ENCODE data around the gene ZSWIM3.

The ZSWIM3 gene

DNA sequence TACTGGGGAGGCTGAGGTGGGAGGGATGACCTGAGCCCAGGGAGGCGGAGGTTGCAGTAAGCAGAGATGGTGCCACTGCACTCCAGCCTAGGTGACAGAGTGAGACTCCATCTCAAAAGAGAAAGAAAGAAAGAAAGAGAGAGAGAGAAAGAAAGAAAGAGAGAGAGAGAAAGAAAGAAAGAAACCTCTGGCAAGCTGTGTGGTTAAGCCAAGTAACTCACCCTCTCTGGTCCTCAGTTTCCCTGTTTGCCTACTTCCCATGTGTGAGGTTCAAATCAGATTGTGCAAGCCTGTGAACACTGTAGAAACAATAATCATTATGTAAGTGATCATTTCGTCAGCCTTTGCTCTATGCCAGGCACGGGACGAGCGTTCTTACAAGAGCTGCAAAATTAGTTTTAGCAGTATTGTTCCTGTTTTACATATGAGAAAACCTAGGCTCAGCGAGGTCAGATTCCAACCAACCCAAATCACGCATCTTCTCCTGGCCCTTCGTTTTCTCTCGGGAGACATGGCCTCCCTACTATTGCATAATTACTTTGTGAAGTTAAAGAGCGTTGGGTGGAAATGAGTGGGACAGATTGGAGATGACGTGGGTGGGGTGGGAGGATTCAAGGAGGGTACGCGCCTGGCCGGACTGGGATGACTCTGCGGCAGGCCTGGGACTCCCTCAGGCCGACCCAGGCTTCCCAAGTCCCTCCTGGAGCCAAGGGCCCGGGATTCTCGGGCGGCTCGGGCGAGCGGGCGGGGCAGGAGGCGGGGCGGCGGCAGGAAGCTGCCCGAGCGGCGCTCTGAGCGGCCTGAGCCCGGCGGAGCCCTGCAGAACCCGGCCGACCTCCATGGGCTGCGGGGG is 24.2 kb upstream of the ZSWIM3 start, which contains the start of gene SNX21:
TSS of gene SNX21 (plus strand) at position 770 of the 853 bp plus-strand sequence. CDS start 121 bp downstream, outside the sequence.
- DNase-seq, result peak; percentile 46 to 74

DNA sequence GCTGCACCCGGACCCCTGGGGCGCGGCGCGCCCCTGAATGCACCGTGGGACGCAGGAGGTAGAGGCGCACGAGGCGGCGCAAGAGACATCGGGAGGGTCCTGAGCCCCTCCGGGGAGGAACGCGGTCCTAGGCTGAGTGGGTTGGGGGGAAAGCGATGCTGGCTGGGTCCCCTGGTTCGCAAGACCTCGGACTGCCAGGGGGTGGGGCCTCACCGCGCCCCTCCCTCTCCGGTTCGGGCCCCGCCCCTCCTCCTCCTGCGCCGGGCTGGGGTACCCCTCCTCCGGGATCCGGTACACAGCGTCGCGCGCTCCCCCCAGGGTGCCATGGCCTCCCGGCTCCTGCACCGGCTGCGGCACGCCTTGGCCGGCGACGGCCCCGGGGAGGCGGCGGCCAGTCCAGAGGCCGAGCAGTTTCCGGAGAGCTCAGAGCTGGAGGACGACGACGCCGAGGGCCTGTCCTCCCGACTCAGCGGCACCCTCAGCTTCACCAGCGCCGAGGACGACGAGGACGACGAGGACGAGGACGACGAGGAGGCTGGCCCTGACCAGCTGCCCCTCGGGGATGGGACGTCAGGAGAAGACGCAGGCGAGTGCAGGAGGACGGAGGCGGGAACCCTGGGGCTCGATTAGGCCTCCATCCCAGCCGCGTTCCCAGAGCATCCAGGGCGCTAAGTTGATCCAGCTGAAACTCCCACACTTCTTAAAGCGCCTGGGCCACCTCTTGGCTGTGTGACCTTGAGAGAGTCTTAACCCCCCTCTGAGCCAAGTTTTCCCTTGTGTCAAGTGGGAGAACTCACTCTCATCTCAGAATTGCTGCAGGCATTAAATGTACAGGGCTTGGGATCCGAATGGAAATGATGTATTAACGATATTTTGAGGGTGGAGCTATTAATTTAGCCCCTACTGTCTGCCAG is 23.3 kb upstream of the ZSWIM3 start:
- peak; percentile 64 to 74 for DNase-seq

- no peak for DNase-seq
Observed at GRCh38 chr20:45834797-45835161, 22.6 kb upstream of the ZSWIM3 start.

- no peak for DNase-seq
Observed at GRCh38 chr20:45835329-45835765, 22.1 kb upstream of the ZSWIM3 start.

GRCh38 chr20:45835825-45836224 is 21.6 kb upstream of the ZSWIM3 start:
- DNase-seq, result no peak

- no peak for DNase-seq
Observed at GRCh38 chr20:45836841-45837240, 20.6 kb upstream of the ZSWIM3 start.

DNA sequence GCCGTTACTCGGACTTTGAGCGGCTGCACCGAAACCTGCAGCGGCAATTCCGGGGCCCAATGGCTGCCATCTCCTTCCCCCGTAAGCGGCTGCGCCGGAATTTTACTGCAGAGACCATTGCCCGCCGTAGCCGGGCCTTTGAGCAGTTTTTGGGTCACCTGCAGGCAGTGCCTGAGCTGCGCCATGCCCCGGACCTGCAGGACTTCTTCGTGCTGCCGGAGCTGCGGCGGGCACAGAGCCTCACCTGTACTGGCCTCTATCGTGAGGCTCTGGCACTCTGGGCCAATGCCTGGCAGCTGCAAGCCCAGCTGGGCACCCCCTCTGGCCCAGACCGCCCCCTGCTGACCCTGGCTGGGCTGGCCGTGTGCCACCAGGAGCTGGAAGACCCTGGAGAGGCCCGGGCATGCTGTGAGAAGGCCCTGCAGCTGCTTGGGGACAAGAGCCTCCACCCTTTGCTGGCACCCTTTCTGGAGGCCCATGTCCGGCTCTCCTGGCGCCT is 16.7 kb upstream of the ZSWIM3 start:
- no peak for DNase-seq

- DNase-seq, result no peak
Observed at GRCh38 chr20:45841407-45842129, 15.8 kb upstream of the ZSWIM3 start.

DNA sequence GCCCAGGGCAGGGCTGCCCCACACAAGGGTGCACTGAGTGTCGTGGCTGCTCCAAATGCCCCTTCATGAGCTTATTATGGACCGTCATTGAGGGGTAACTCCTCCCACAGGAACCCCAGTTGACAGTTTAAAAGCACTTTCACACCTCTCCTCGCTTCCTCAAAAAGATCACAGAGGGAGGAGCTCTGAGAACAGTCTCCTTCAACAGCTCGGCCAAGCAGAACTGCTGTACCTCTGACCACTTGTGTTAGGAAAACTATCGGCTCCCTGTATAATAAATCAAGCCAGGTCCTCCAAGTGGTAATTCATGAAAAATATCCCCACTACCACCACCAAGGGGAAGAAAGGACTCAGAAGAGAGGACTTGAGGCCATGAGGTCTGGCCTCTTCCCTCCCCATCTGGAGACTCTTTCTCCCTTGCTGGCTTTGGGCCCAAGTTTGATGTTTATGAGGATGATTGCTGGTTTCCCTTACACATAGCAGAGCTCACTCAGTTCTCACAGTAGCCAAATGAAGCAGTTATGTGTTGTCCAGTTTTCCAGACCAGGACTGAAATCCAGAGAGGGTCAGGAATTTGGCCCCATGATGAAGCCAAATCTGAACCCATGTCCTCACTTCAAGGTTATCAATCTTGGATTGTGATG is 15.1 kb upstream of the ZSWIM3 start:
- no peak for DNase-seq

DNA sequence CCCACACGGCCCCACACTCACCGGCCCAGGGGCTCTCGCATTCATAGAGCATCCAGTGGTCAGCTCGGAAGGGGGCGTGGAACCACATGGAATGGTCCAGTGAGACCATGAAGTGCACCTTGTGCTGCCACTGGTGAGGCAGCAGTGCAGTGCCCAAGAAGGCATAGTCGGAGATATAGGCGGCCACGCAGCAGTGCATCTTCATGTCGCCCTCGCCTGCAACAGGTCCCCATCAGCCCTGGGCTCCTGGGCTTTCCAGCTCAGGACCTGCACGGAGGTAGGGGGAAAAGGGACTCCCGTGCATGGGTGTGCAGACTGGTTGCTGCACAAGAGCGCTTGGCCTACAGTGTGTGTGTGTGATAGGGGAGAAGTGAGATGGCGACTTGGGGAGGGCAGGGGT is 13.9 kb upstream of the ZSWIM3 start:
- no peak for DNase-seq

GRCh38 chr20:45845452-45845851 is 12.0 kb upstream of the ZSWIM3 start:
- DNase-seq, result no peak

GRCh38 chr20:45848421-45848820 is 9.0 kb upstream of the ZSWIM3 start:
- DNase-seq, result no peak

DNA sequence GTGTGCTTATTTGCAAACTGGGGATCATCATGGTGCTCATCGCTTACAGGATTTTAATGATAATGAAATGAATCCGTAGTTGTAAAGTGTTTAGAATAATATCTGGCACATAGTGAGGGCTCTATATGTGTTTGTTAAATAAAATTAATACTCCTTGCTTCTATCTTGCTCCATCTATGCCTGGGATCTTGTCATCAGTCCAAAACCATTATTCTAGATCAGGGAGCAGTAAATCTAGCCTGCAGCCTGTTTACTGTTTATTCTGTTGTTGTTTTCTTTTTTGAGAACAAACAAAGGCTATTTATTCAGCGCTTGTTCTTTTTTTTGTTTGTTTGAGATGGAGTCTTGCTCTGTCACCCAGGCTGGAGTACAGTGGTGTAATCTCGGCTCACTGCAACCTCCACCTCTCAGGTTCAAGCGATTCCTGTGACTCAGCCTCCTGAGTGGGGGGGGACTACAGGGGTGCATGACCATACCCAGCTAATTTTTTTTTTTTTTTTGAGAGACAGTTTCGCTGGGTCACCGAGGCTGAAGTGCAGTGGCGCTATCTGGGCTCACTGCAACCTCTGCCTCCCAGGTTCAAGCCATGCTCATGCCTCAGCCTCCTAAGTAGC is 8.3 kb upstream of the ZSWIM3 start:
- no peak for DNase-seq

GRCh38 chr20:45850238-45850637 is 7.2 kb upstream of the ZSWIM3 start:
- no peak for DNase-seq

DNA sequence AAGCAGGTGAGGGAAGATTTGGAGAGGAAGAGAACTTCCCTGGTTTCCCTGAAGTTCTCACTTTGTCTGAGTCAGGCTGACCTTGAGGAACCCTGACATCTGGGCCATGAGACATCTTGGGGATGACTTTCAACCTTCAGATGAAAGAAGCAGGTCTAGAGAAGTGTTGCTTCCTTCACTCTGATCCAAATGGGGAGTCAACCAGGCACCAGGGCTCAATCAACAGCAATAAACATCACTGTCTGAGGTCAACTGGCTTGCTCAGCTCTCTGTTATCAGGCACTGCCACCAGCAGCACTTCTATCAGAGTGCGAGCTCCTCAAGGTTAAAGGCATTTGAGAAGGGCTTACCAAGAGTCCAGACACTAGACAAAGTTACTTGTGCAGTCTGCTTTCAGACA is 6.5 kb upstream of the ZSWIM3 start:
- no peak for DNase-seq

GRCh38 chr20:45851501-45851900 is 5.9 kb upstream of the ZSWIM3 start:
- DNase-seq, result no peak

- DNase-seq, result no peak
Observed at GRCh38 chr20:45852326-45852725, 5.1 kb upstream of the ZSWIM3 start.

DNA sequence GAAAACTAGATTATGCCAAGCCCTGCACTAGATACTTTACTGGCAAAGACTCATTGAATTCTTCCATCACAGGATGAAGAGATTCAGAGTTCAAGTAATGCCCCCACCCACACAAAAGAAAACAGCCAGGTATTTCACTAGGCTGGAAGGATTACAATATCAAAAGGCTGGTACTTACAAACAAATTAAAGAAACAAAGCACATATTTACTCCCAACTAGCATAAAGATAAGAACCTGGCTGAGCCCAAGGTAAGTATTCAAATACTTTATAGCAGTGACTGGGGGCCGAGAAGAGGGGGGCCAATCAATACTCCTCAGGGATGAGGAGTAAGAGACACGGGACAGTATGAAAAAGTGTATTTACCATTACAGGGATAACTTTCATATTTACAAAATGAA is 3.9 kb upstream of the ZSWIM3 start:
- DNase-seq, result no peak

GRCh38 chr20:45857882-45858216 is 435 bp downstream of the ZSWIM3 start:
- peak in 1 of 2 donors; percentile 47 for DNase-seq

- no peak for DNase-seq
Observed at GRCh38 chr20:45859916-45860315, 2.5 kb downstream of the ZSWIM3 start.

DNA sequence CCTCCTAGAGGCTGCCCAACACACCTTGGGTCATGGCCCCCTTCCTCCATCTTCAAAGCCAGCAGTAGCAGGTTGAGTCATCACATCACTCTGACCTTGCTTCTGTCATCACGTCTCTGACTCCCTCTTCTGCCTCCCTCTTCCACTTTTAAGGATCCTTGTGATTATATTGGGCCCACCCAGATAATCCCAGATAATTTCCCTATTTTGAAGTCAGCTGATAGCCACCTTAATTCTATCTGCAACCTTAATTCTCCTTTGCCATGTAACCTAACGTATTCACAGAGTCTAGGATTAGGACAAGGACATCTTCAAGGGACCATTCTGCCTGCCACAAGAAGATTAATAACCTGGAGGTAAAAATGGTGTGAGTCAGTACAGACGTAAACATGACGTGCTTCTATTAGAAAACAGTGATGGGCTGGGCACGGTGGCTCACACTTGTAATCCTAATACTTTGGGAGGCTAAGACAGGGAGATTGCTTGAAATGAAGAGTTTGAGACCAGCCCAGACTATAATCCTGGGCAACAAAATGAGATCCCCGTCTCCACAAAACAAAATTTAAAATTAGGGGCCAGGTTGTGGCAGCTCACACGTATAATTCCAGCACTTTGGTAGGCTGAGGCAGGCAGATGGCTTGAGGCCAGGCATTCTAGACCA is 3.3 kb downstream of the ZSWIM3 start:
- no peak for DNase-seq

Data from hippocampal formation (tissue), 2 donors.